Measurements from ENCODE around the gene PITPNM3. TPM values are rescaled to one million over a fixed set of nuclear protein-coding genes. Genes with fewer than 3 reads are reported as not detected.

Gene PITPNM3
- total and polyA plus RNA-seq, 2 of the 8 experiments (the other 6 are each of a cell fraction or from before 2014, with no cell fraction given): 1.7 to 3.1 TPM

DNA sequence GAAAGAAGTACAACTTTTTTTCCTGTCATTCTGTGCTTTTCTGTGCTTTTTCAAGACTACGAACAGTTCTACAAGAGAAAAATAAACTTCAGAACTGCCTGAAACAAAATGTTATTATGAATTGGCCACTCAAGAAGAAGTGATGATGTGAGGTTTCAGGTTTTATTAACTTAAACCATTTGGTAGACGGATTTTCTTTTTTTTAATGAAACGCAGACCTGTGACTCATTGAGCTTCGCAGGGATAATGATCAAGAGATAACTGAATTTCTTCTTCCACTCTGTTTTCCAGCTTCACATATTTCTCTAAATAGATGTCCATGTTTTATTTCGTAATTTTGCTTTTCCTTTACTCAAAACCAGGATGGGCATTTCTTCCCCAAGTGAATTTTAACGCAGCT is 154.1 kb downstream of the PITPNM3 start:
- no peaks in the 10 kb centered on the region for H3K79me1 ChIP-seq (ENCODE audit: low read depth, low read length)
- DNase-seq (ENCODE audit: low read depth in 1 of 2, low spot score in 2 of 2): no peak
- H2BK15ac ChIP-seq (ENCODE audit: low read length): no peak overlapping the region
- H3K14ac ChIP-seq (ENCODE audit: insufficient read length): no peak overlapping the region
- H2BK12ac ChIP-seq (ENCODE audit: low read depth, low read length): no peak overlapping the region
- peaks cover 0 to 3% (median 0%) of the 10 kb centered on the region in 4 experiments; a peak in 1 of 7 replicates for H3K4me1 ChIP-seq (replicated peaks in 1 of 4; ENCODE audit: control insufficient read depth in 3 of 4, insufficient read depth in 4 of 4, low read length in 3 of 4)
- no peak overlapping the region for H2BK120ac ChIP-seq (replicated peaks; ENCODE audit: low read depth, low read length)
- no peaks in the 10 kb centered on the region for H3K79me2 ChIP-seq (ENCODE audit: control insufficient read depth in 1 of 2, insufficient read depth in 2 of 2, low read length in 2 of 2)
- no peak overlapping the region for H3K4ac ChIP-seq (replicated peaks; ENCODE audit: insufficient read length, low read depth, low read length)
- H2BK5ac ChIP-seq (ENCODE audit: low read depth, low read length): no peak overlapping the region
- H3K9ac ChIP-seq (replicated peaks in 1 of 4; ENCODE audit: extremely low read depth in 1 of 4, low read depth in 3 of 4, low read length in 3 of 4): no peak overlapping the region
- ChIA-PET CTCF (ENCODE audit: partially characterized antibody) (interaction anchor here (1.2 kb wide), 1 partner anchor 324 kb away, joined by 3 read pairs; no protein-coding TSS in a partner anchor), POLR2A (ENCODE audit: partially characterized antibody) (no interaction called here)
- WGBS, 2 experiments (ENCODE audit: extremely low coverage in 1 of 2, insufficient coverage in 1 of 2, insufficient read length in 1 of 2, insufficient replicate concordance in 2 of 2, low coverage in 1 of 2, low lambda C conversion rate in 2 of 2, missing lambda C conversion rate in 1 of 2): 85% methylated on average over 6 of the region's 6 CpGs; no CpG with 5 or more reads in 1 of the 2 experiments
- H3K56ac ChIP-seq (replicated peaks; ENCODE audit: insufficient read length, low read depth, low read length): no peak overlapping the region
- no peak overlapping the region for H2AFZ ChIP-seq (ENCODE audit: low read length)
- H3K23me2 ChIP-seq (ENCODE audit: low read depth, low read length): no peaks in the 10 kb centered on the region
- no peak overlapping the region for H2BK20ac ChIP-seq (ENCODE audit: low read length)
- H3K4me2 ChIP-seq (ENCODE audit: insufficient read depth in 1 of 2, low read depth in 2 of 2, low read length in 2 of 2): no peak overlapping the region
- H3K23ac ChIP-seq (ENCODE audit: insufficient read length): no peak overlapping the region
- no peak for FAIRE-seq
- H4K20me1 ChIP-seq (replicated peaks in 1 of 2; ENCODE audit: control insufficient read depth in 1 of 2, insufficient read depth in 2 of 2, low read length in 2 of 2): no peaks in the 10 kb centered on the region
- no peak overlapping the region for H4K5ac ChIP-seq (ENCODE audit: insufficient read length, low read depth, low read length)
- H3K36me3 ChIP-seq (ENCODE audit: control insufficient read depth in 2 of 4, insufficient read depth in 4 of 4, low read length in 3 of 4): no peaks in the 10 kb centered on the region
- H2AK5ac ChIP-seq (ENCODE audit: low read depth, low read length): no peak overlapping the region
- H3K18ac ChIP-seq (ENCODE audit: extremely low read depth, low read length): no peak overlapping the region
- H4K8ac ChIP-seq (ENCODE audit: extremely low read depth, insufficient read depth, low read length): no peak overlapping the region
- no peak overlapping the region for H4K91ac ChIP-seq (replicated peaks; ENCODE audit: insufficient read length, low read length)
- H3K4me3 ChIP-seq (ENCODE audit: extremely low read depth in 1 of 4, insufficient read depth in 2 of 4, low read depth in 3 of 4, low read length in 4 of 4): no peak overlapping the region
- no peak overlapping the region for H3K27ac ChIP-seq (ENCODE audit: low read depth, low read length)
- no peaks in the 10 kb centered on the region; a peak in 1 of 7 replicates for H3K27me3 ChIP-seq (replicated peaks in 1 of 4; ENCODE audit: control insufficient read depth in 3 of 4, extremely low read depth in 1 of 4, insufficient read depth in 3 of 4, low read length in 3 of 4)
- TF ChIP-seq HDAC6 (IDR thresholded peaks at IDR 0.05; ENCODE audit: low read depth, low read length) (no peak), CREB1 (IDR thresholded peaks at IDR 0.05) (no peak), JUN (IDR thresholded peaks at IDR 0.05; ENCODE audit: low read depth, low read length) (no peak), TEAD4 (IDR thresholded peaks at IDR 0.05; ENCODE audit: low read depth, low read length) (no peak), ZNF274 (IDR thresholded peaks at IDR 0.05; ENCODE audit: borderline replicate concordance, extremely low read depth, low read length) (no peak), TCF12 (IDR thresholded peaks at IDR 0.05; ENCODE audit: low read depth, low read length) (no peak), RAD21 (IDR thresholded peaks at IDR 0.05 in 1 of 2, conservative IDR thresholded peaks at IDR 0.05 in 1 of 2; ENCODE audit: low read depth in 2 of 2, low read length in 2 of 2) (no peak)
- peaks cover 0 to 2% of the 10 kb centered on the region in 2 experiments; a peak in 1 of 4 replicates for H3K9me3 ChIP-seq (ENCODE audit: insufficient read depth in 2 of 2, low read depth in 1 of 2, low read length in 1 of 2)
